Subcutaneous adipose tissue (tissue), 4 donors: ENCODE data around the gene KIF26A. TPM values are rescaled to one million over a fixed set of nuclear protein-coding genes. Genes with fewer than 3 reads are reported as not detected.

ENCODE experiments used
- CTCF ChIP-seq: fragments of 450-650 bp; IDR thresholded peaks from one replicate; pipeline ENCODE4 v1.5.1; 2016; ENCODE audit warnings: low read depth, mild to moderate bottlenecking, control low read depth, antibody characterized with exemption, moderate library complexity
- total RNA-seq, 4 donors: library from RNA; depleted of rRNA; stranded (reverse); fragments of >200 nt; gene quantifications; one replicate each; pipeline ENCODE4 v1.1.0, GENCODE V29; 2016

The KIF26A gene
- total RNA-seq, 4 donors from 2014 or later, result 0.51 to 9.8 (median 0.88) TPM

DNA sequence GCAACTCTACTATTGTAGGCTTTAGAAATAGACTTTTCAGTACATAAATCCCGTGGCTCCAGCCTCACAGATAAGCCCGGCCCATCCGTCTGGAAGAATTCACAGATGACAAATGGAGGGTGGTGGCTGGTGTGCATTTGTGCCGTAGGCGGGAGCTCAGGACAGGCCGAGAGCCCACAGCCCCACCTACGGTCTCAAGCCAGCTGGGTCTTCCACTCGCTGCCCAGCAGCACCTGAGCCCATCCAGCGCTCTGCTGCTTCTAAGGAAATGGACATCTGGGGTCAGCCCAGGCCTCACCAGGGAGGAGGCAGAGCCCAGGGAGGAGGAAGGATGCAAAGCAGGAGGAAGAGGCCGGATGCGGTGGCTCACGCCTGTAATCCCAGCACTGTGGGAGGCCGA lies 72.8 kb downstream of the KIF26A start:
- TF ChIP-seq CTCF, result no peak

DNA sequence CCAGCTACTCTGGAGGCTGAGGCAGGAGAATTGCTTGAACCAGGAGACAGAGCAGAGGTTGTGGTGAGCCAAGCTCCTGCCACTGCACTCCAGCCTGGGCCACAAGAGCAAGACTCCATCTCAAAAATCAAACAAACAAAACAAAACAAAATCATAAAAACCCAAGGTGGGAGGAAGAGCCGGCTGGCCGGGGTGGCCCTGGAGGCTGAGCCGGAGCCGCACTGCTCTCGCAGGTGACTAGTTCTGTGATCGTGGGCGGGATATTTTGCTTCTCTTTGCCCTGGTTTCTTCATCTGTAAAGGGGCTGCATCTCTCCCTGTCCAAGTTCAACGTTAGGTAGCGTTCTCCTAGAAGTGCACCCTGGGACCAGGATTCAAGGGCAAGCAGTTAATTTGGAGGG lies 73.4 kb downstream of the KIF26A start:
- no peak for TF ChIP-seq CTCF

DNA sequence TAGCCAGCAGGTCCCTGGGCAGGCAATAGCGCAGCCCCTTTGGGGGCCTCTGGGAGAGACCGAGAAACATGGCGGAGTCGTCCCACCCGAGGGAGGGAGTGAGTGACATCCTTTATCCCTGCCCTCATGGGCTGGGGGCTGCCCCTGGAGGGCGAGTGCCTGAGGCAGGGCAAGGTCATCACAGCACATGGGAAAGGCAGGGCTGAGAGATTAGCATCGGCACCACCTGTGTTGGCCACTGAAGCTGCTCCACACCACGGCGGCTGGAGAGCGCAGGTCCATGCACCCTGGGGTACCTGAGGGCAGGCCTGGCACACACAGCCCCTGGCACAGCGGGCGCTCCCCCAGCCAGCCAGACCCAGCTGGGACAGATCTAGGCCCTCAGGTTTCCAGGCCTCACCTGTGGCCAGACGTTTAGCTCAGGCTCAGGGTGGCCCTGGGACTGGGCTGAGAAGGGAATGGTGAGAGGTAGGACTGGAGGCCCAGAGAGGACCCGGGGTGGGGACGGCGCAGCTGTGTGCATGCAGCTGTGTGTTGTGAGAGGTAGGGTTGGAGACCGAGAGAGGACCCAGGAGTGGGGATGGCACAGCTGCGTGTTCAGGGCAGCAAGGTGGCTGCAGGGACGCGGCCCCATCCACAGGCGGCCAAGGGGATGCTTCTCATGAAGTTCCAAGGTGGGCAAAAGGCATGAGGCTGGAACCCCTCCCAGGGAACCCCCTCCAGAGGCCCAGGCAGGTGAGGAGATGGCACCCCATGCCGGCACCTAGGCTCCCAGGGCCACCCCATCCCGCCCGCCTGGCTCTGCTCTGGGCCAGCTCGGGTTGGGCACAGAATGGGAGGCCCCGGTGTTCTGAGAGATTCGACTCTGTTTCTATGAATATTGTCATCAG lies 74.1 kb downstream of the KIF26A start:
- TF ChIP-seq CTCF, result no peak

GRCh38 chr14:104213301-104214034 lies 75.1 kb downstream of the KIF26A start:
- TF ChIP-seq CTCF, result no peak

GRCh38 chr14:104214431-104215218 lies 76.2 kb downstream of the KIF26A start:
- TF ChIP-seq CTCF, result no peak

- TF ChIP-seq CTCF, result no peak
Observed at GRCh38 chr14:104215706-104216334, 77.4 kb downstream of the KIF26A start.
